Activated CD8-positive, alpha-beta memory T cell treated with anti-CD3 and anti-CD28 coated beads, Interleukin-2, amount 50 U/mL, for 1 hour (primary cell): ENCODE measurements around the gene LAMTOR4.
"Not testable (repeated sequence)": the region's sequence is repeated elsewhere in the genome, so short reads cannot be mapped to it uniquely, and the experiment has no call there.

Source experiments
- DNase-seq: peaks from one replicate; pipeline ENCODE4 v3.0.0-alpha.2; 2020; ENCODE audit errors: extremely low read depth

Gene LAMTOR4

GRCh38 chr7:100171087-100171681 lies 22.5 kb downstream of the LAMTOR4 start:
- no peak for DNase-seq

GRCh38 chr7:100171840-100172239 lies 23.1 kb downstream of the LAMTOR4 start:
- no peak for DNase-seq

GRCh38 chr7:100173806-100174495 lies 25.2 kb downstream of the LAMTOR4 start:
- no peak for DNase-seq

GRCh38 chr7:100174582-100174981 lies 25.9 kb downstream of the LAMTOR4 start:
- DNase-seq: no peak

- DNase-seq: no peak
These were observed 26.7 kb downstream of the LAMTOR4 start for GRCh38 chr7:100175296-100175935.

GRCh38 chr7:100176096-100177044 lies 27.7 kb downstream of the LAMTOR4 start:
- no peak for DNase-seq

GRCh38 chr7:100177045-100178001 lies 28.6 kb downstream of the LAMTOR4 start, which contains the start of the genes GPC2 and STAG3:
Gene GPC2 (minus strand): TSS chr7:100177381. CDS start chr7:100177199, 182 bp downstream.
Gene STAG3 (plus strand): TSS chr7:100177918. CDS start chr7:100180557, 2,639 bp downstream.
- peak; percentile 87 for DNase-seq

GRCh38 chr7:100180084-100180483 lies 31.4 kb downstream of the LAMTOR4 start:
- not testable (repeated sequence) for DNase-seq

- DNase-seq: not testable (repeated sequence)
These were observed 33.9 kb downstream of the LAMTOR4 start for GRCh38 chr7:100182616-100183015.

GRCh38 chr7:100183090-100183489 lies 34.4 kb downstream of the LAMTOR4 start:
- DNase-seq: not testable (repeated sequence)

- no peak for DNase-seq
These were observed 37.0 kb downstream of the LAMTOR4 start for GRCh38 chr7:100185726-100186125.

GRCh38 chr7:100189061-100189460 lies 40.3 kb downstream of the LAMTOR4 start:
- DNase-seq: no peak

GRCh38 chr7:100190048-100190711 lies 41.5 kb downstream of the LAMTOR4 start:
- DNase-seq: no peak

- DNase-seq: no peak
These were observed 43.1 kb downstream of the LAMTOR4 start for GRCh38 chr7:100191775-100192174.

- not testable (repeated sequence) for DNase-seq
These were observed 43.7 kb downstream of the LAMTOR4 start for GRCh38 chr7:100192281-100192862.

- DNase-seq: no peak
These were observed 44.3 kb downstream of the LAMTOR4 start for GRCh38 chr7:100192969-100193368.

- no peak for DNase-seq
These were observed 46.5 kb downstream of the LAMTOR4 start for GRCh38 chr7:100195222-100195621.

- not testable (repeated sequence) for DNase-seq
These were observed 47.2 kb downstream of the LAMTOR4 start for GRCh38 chr7:100195901-100196322.

- DNase-seq: no peak
These were observed 49.5 kb downstream of the LAMTOR4 start for GRCh38 chr7:100198266-100198665.
